Measurements from ENCODE around the gene MCM3.

MCM3 gene

GRCh38 chr6:52330470-52330869, 45.9 kb upstream of the MCM3 start:
- Histone ChIP-seq H4K20me1 (ENCODE audit: insufficient read depth, low read length, poor library complexity, severe bottlenecking) (no peaks in the 10 kb centered on the region), H3K27me3 (ENCODE audit: insufficient read depth, low read length, poor library complexity, severe bottlenecking) (no peaks in the 10 kb centered on the region), H2AFZ (ENCODE audit: low read length) (no peak overlapping the region), H3K36me3 (ENCODE audit: insufficient read depth, low read length) (no peaks in the 10 kb centered on the region), H3K79me2 (ENCODE audit: insufficient read depth, low read length) (no peaks in the 10 kb centered on the region), H3K4me3 (ENCODE audit: low read length, poor library complexity, severe bottlenecking) (no peak overlapping the region), H3K4me2 (ENCODE audit: low read depth, low read length, poor library complexity, severe bottlenecking) (no peak overlapping the region), H3K4me1 (ENCODE audit: insufficient read depth, low read length, poor library complexity, severe bottlenecking) (peaks cover 11% of the 10 kb centered on the region), H3K9me2 (replicated peaks; ENCODE audit: low read depth, low read length) (no peaks in the 10 kb centered on the region), H3K9me3 (ENCODE audit: insufficient read depth, low read depth, low read length) (no peaks in the 10 kb centered on the region), H3F3A (ENCODE audit: low read depth) (no peaks in the 10 kb centered on the region), H3K9ac (ENCODE audit: low read depth, low read length, poor library complexity, severe bottlenecking) (no peak overlapping the region)
- no peak for TF ChIP-seq EZH2phosphoT487 (IDR thresholded peaks at IDR 0.05; ENCODE audit: borderline replicate concordance)
- TF ChIP-seq, protein P1, sequence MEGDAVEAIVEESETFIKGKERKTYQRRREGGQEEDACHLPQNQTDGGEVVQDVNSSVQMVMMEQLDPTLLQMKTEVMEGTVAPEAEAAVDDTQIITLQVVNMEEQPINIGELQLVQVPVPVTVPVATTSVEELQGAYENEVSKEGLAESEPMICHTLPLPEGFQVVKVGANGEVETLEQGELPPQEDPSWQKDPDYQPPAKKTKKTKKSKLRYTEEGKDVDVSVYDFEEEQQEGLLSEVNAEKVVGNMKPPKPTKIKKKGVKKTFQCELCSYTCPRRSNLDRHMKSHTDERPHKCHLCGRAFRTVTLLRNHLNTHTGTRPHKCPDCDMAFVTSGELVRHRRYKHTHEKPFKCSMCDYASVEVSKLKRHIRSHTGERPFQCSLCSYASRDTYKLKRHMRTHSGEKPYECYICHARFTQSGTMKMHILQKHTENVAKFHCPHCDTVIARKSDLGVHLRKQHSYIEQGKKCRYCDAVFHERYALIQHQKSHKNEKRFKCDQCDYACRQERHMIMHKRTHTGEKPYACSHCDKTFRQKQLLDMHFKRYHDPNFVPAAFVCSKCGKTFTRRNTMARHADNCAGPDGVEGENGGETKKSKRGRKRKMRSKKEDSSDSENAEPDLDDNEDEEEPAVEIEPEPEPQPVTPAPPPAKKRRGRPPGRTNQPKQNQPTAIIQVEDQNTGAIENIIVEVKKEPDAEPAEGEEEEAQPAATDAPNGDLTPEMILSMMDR (conservative IDR thresholded peaks at IDR 0.05; ENCODE audit: low read length) = no peak

- H4K20me1 ChIP-seq (ENCODE audit: insufficient read depth, low read length, poor library complexity, severe bottlenecking) = no peaks in the 10 kb centered on the region
- no peak overlapping the region for H3K9ac ChIP-seq (ENCODE audit: low read depth, low read length, poor library complexity, severe bottlenecking)
These were observed 44.2 kb upstream of the MCM3 start for GRCh38 chr6:52328729-52329128.

DNA sequence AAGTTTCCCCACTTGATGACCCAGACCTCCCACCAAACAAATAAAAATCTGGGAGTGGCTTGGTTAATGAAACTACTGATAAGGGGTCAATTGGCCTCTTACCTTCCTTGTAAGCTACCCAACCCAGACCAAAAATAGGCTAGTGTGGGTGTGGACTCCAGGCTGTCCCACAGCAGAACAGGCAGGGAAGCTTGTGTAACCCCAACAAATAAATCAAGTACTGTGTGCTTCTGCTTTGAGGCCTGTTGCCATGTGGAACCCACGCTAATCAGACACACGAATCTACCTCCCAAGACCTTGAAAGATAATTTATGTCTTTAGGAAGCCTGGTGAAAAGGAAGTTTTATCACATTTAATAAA, 43.7 kb upstream of the MCM3 start:
- Histone ChIP-seq H3K4me2 (ENCODE audit: low read depth, low read length, poor library complexity, severe bottlenecking) (no peak overlapping the region), H3K79me2 (ENCODE audit: insufficient read depth, low read length) (no peaks in the 10 kb centered on the region), H3K9ac (ENCODE audit: low read depth, low read length, poor library complexity, severe bottlenecking) (no peak overlapping the region), H4K20me1 (ENCODE audit: insufficient read depth, low read length, poor library complexity, severe bottlenecking) (no peaks in the 10 kb centered on the region), H3K9me2 (replicated peaks; ENCODE audit: low read depth, low read length) (no peaks in the 10 kb centered on the region), H2AFZ (ENCODE audit: low read length) (no peak overlapping the region), H3K36me3 (ENCODE audit: insufficient read depth, low read length) (no peaks in the 10 kb centered on the region), H3K4me1 (ENCODE audit: insufficient read depth, low read length, poor library complexity, severe bottlenecking) (no peaks in the 10 kb centered on the region), H3K27me3 (ENCODE audit: insufficient read depth, low read length, poor library complexity, severe bottlenecking) (no peaks in the 10 kb centered on the region), H3K4me3 (ENCODE audit: low read length, poor library complexity, severe bottlenecking) (no peak overlapping the region), H3K9me3 (ENCODE audit: insufficient read depth, low read depth, low read length) (no peaks in the 10 kb centered on the region), H3F3A (ENCODE audit: low read depth) (no peaks in the 10 kb centered on the region)
- TF ChIP-seq, protein P1 (conservative IDR thresholded peaks at IDR 0.05; ENCODE audit: low read length) = no peak
- no peak for TF ChIP-seq EZH2phosphoT487 (IDR thresholded peaks at IDR 0.05; ENCODE audit: borderline replicate concordance)

More at GRCh38 chr6:52328729-52329128, 44.2 kb upstream of the MCM3 start:
- Histone ChIP-seq H3K9me2 (replicated peaks; ENCODE audit: low read depth, low read length) (no peaks in the 10 kb centered on the region), H2AFZ (ENCODE audit: low read length) (no peak overlapping the region), H3K4me3 (ENCODE audit: low read length, poor library complexity, severe bottlenecking) (no peak overlapping the region), H3K4me1 (ENCODE audit: insufficient read depth, low read length, poor library complexity, severe bottlenecking) (peaks cover 4% of the 10 kb centered on the region), H3K4me2 (ENCODE audit: low read depth, low read length, poor library complexity, severe bottlenecking) (no peak overlapping the region), H3K79me2 (ENCODE audit: insufficient read depth, low read length) (no peaks in the 10 kb centered on the region), H3K36me3 (ENCODE audit: insufficient read depth, low read length) (no peaks in the 10 kb centered on the region), H3K9me3 (ENCODE audit: insufficient read depth, low read depth, low read length) (no peaks in the 10 kb centered on the region), H3K27me3 (ENCODE audit: insufficient read depth, low read length, poor library complexity, severe bottlenecking) (no peaks in the 10 kb centered on the region), H3F3A (ENCODE audit: low read depth) (no peaks in the 10 kb centered on the region)
- TF ChIP-seq EZH2phosphoT487 (IDR thresholded peaks at IDR 0.05; ENCODE audit: borderline replicate concordance) = no peak
- TF ChIP-seq, protein P1 (conservative IDR thresholded peaks at IDR 0.05; ENCODE audit: low read length) = no peak

Data from Loucy (cell line).